Inflammatory macrophage treated with lipopolysaccharide for 4 hours (primary cell): ENCODE data around the gene PALD1.
A peak's percentile ranks its signal among the peaks of the same experiment; 100 is the strongest.

Experiments
- DNase-seq: peaks from one replicate; pipeline ENCODE4 v3.0.0-alpha.2; 2020

PALD1 gene

GRCh38 chr10:70458329-70459060 is 20.1 kb upstream of the PALD1 start:
- DNase-seq = peak; percentile 80

- peak; percentile 39 for DNase-seq
These were observed 19.4 kb upstream of the PALD1 start for GRCh38 chr10:70459061-70459773.

DNA sequence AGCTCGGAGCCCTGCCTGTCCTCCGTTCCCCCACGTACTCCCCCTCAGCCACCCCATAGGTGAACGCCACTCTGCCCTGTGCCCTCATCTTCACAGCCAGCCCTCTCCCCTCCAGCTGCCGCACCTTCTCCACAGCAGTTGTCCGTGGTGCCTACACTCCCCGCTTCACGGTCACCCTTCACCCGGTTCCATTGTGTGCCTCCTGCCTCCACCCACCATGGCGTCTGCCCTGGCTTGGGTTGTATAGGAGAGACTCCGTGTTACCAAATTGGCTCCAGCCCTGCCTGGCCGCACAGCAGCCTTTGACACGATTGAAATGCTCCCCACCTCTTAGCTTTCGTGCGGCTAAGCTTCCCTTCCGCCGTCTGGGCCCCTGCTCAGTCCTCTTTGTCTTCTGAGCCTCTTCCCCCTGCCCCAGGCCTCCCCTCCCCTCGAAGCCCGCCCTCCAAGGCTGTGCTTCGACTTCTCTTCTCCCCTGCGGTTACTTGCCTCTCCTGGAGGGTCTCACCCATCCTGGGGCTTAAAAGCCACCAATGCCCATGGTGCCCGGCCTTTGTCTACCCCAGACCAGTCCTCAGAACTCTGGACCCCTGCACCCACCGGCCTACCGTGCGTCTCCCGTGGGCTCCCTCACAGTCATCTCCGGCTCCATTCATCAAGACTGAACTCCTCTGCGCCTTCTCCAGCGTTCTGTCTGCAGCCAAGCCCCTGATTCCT is 18.6 kb upstream of the PALD1 start:
- DNase-seq = no peak

DNA sequence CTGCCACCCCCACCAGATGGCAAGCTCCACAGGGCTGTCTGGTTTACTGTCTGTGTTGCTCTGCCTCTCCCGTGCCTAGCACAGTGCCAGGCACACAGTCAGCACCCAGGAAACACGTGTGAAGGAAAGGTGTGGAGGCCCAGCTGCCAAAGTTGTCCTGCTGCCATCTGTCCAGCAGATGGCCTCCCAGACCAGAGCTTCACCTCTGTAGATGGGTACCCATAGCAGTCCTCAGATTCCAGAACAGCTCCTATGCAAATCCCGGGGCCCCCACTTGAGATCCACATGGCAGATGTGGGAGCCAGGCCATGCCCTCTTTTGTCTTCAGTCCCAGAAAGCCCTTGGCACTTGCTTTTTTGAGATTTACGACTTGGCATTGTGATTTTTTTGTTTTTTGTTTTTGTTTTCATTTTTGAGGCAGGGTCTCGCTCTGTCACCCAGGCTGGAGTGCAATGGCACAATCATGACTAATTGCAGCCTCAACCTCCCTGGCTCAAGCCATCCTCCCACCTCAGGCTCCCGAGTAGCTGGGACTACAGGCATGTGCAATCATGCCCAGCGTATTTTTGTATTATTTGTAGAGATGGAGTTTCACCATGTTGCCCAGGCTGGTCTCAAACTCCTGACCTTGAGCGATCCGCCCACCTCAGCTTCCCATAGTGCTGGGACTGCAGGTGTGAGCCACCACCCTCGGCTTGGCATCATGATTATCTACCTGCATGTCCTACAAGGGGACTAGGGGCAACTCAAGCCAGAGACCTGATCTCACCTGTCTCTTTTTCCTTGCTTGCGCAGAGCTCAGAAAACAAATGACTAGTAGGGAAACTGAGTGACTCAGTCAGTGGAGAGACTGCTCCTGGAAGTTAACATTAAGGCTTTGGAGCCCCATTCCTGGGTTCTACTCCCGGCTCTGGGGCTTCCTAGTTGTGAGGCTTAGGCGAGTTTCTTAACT is 16.9 kb upstream of the PALD1 start:
- DNase-seq = peak; percentile 41

GRCh38 chr10:70462349-70462984 is 16.1 kb upstream of the PALD1 start:
- DNase-seq = no peak

- no peak for DNase-seq
These were observed 13.3 kb upstream of the PALD1 start for GRCh38 chr10:70465278-70465677.

- DNase-seq = no peak
These were observed 12.7 kb upstream of the PALD1 start for GRCh38 chr10:70465832-70466231.

DNA sequence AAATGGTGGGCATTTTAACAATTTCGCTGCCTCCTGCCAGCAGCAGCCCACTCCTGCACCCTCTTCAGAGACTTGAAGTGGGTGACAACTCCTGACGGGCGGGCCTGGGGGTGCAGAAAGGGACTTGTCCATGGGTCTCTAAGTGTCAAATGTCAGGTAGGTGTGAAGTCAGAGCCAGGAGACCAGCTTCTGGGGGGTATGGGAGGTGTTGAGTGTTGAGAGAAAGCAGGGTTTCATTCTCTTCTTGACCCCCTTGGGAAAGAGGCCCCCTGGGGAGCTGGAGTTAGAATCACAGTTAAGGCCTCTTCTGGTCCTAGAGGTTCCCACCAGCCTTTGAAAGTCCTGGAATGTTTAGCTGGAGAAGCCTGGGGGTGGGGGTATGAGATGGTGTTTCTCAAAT is 11.6 kb upstream of the PALD1 start:
- DNase-seq = no peak

DNA sequence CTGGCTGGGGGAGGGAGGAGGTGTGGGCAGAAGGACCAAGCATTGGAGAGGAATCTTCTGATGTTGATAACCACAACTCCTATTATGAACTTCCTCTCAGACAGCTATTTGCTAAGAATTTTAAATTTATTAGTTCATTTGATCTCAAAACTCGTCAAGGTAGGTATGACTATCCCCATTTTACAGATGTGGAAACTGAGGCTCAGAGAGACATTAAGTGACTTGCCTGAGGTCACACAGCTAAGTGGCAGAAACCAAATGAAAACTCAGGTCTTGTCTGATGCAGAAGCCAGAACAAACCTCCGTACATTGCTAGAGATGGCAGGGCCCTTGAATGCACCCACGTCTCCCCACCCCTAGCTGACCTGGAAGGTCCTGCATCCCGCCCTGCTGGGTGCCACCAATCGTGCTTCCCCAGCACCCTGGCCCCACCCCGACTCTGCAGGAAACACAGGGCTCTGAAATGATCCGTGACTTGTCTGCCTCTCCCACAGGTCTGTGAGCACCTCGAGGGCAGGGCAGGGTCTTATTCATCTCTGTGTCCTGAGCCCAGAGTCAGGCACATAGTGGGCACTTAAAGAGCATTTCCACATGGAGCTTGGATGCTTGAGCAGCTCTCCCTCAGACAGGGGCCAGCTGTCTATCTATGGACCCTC is 5.6 kb upstream of the PALD1 start:
- no peak for DNase-seq

DNA sequence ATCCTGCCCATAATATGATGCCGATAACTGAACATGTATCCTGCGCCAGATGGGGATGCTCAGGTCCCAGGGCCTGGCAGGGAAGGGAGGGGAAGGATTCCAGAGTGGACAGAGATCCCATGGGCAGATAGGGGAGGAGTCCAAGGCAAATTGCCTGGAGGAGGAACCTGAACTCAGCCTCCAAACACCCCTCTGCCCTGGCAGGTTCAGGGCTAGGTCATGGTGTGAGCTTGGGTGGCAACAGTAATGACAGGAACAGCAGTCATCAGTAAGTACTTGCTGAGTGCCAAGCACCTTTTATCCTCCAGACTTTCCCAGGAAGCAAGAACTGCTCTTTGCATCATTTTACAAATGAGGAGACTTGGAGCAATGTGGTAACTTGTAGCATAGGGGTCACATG is 3.8 kb upstream of the PALD1 start:
- DNase-seq = no peak

GRCh38 chr10:70475661-70476060 is 2.9 kb upstream of the PALD1 start:
- DNase-seq = no peak

GRCh38 chr10:70476249-70477035 is 2.1 kb upstream of the PALD1 start:
- DNase-seq = no peak

- no peak for DNase-seq
These were observed 855 bp upstream of the PALD1 start for GRCh38 chr10:70477661-70478162.

DNA sequence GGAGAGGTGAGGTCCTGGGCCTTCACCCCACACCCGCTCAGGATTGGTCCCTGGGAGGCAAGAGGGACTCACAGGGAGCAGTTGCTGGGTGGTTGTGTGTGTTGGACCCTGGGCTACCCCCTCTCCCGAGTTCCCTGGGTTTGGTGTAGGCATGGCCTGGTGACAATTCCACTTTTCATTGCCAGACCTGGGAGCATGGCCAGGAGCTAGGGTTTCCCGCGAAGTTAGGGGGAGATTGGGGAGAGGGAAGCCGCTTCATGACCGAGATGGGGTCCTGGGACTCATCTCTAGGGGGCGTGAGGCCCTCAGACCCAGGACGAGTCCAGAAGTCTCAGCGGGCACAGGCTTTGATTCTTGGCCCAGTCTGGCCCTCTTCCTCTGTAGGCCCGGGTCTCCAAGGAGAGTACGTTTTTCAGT is 606 bp downstream of the PALD1 start:
- no peak for DNase-seq

GRCh38 chr10:70479626-70480238 is 1.2 kb downstream of the PALD1 start:
- no peak for DNase-seq

GRCh38 chr10:70480239-70480861 is 1.8 kb downstream of the PALD1 start:
- no peak for DNase-seq

DNA sequence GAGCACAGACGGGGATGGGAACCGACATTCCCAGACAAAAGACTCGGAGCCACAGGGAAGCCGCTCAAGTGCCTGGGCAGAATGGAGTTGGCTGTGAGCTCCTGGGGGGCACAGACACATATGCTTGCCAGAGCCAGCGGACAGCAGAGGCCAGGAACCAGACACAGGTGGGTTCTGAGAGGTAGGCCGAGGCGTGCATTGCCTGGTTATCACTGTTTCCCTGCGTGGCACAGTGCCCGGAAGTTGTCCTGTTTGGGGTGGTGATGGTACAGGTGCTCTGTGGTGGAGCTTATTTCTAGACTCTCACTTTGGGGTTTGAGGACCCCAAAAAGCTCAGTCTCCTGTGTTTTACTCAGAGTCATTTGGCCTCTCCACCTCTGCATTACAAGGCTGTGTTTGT is 2.5 kb downstream of the PALD1 start:
- DNase-seq = no peak

- no peak for DNase-seq
These were observed 3.4 kb downstream of the PALD1 start for GRCh38 chr10:70481831-70482530.
